Large intestine (tissue), 3 donors: ENCODE data around the gene RFTN2. TPM values are rescaled to one million over a fixed set of nuclear protein-coding genes. Genes with fewer than 3 reads are reported as not detected.
A peak's percentile ranks its signal among the peaks of the same experiment; 100 is the strongest.

Experiments
- DNase-seq, 2 donors: peaks; one replicate each; pipeline versions ENCODE4 v3.0.0 to v3.0.0-alpha.2; 2013
- H3K27ac ChIP-seq: one replicate; pipeline ENCODE4 v1.5.1; 2013; ENCODE audit warnings: low read length
- H3K27me3 ChIP-seq: 2 replicates; pipeline ENCODE4 v1.6.1; 2013; ENCODE audit warnings: low read length; ENCODE audit not compliant: control insufficient read depth, insufficient read depth
- H3K36me3 ChIP-seq: 2 replicates; pipeline ENCODE4 v1.6.1; 2013; ENCODE audit warnings: low read length; ENCODE audit not compliant: control insufficient read depth, insufficient read depth
- H3K4me1 ChIP-seq: one replicate; pipeline ENCODE4 v1.6.1; 2013; ENCODE audit warnings: low read length; ENCODE audit not compliant: control insufficient read depth, insufficient read depth
- H3K4me3 ChIP-seq: one replicate; pipeline ENCODE4 v1.5.1; 2013; ENCODE audit warnings: low read length
- H3K9me3 ChIP-seq: one replicate; pipeline ENCODE4 v1.6.1; 2013; ENCODE audit warnings: mild to moderate bottlenecking, low read depth, low read length, moderate library complexity; ENCODE audit not compliant: control insufficient read depth
- whole genome bisulfite sequencing: methylation state at CpG from one replicate; pipeline ENCODE4 v1.1.5; 2013; ENCODE audit warnings: low lambda C conversion rate; ENCODE audit not compliant: insufficient coverage; 5-methylcytosine and 5-hydroxymethylcytosine counted together
- polyA plus RNA-seq: library from polyadenylated mRNA; unstranded; fragments of 120-200 nt; gene quantifications from one replicate; pipeline ENCODE4 v1.2.1, GENCODE V29; 2013

RFTN2 gene
- polyA plus RNA-seq, 1 donor: 4.5 TPM

DNA sequence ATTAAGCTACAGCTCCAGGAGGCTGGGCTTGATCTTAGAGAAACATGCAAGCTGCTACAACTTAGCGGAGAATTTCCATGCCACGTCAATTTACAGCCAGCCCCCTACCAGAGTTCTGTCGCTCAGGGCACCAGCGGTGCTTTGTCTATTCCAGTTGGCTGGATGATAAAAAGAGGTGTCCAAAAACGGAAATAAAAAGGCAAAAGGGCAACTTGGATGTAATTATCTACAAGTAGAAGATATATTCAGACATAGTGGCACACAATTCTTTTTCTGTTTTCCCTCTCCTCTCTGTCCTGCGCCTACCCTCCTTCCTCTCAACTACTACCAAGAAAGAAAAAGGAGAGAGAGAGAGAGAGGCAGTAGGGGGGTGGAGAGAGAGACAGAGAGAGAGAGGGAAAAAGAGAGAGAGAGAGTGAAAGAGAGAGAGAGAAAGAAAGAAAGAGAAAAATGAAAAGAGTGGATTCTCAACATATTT is 363 bp upstream of the RFTN2 start:
- DNase-seq: peak; percentile 9 to 26
- H3K4me3 ChIP-seq: peak overlapping the region; percentile 29

GRCh38 chr2:197674591-197674990 is 796 bp downstream of the RFTN2 start:
- no peak for DNase-seq
- peak overlapping the region; percentile 29 for H3K4me3 ChIP-seq
- no peaks in the 10 kb centered on the region for H3K4me1 ChIP-seq
- no peaks in the 10 kb centered on the region for H3K36me3 ChIP-seq
- no CpG with 5 or more reads among the region's 3 CpGs for WGBS
- H3K9me3 ChIP-seq: peaks cover 2% of the 10 kb centered on the region
- H3K27me3 ChIP-seq: peaks cover 3% of the 10 kb centered on the region
- no peak overlapping the region for H3K27ac ChIP-seq

More for the DNA sequence above, 363 bp upstream of the RFTN2 start:
- Histone ChIP-seq H3K9me3 (peaks cover 2% of the 10 kb centered on the region), H3K36me3 (no peaks in the 10 kb centered on the region), H3K27me3 (peaks cover 3% of the 10 kb centered on the region), H3K4me1 (no peaks in the 10 kb centered on the region), H3K27ac (peak overlapping the region; percentile 47)
- no CpG with 5 or more reads among the region's 6 CpGs for WGBS

- Histone ChIP-seq H3K27ac (no peak overlapping the region), H3K4me3 (no peak overlapping the region), H3K4me1 (no peaks in the 10 kb centered on the region), H3K9me3 (peaks cover 2% of the 10 kb centered on the region), H3K36me3 (no peaks in the 10 kb centered on the region), H3K27me3 (peaks cover 3% of the 10 kb centered on the region)
- DNase-seq: no peak
- 78% methylated on average over 1 of the region's 1 CpG for WGBS
Observed at GRCh38 chr2:197674060-197674459, 1.3 kb downstream of the RFTN2 start.

GRCh38 chr2:197673606-197674005 is 1.8 kb downstream of the RFTN2 start:
- DNase-seq: no peak
- no peaks in the 10 kb centered on the region for H3K4me1 ChIP-seq
- 83% methylated on average over 1 of the region's 1 CpG for WGBS
- no peak overlapping the region for H3K27ac ChIP-seq
- H3K27me3 ChIP-seq: peaks cover 3% of the 10 kb centered on the region
- H3K9me3 ChIP-seq: peaks cover 2% of the 10 kb centered on the region
- no peak overlapping the region for H3K4me3 ChIP-seq
- no peaks in the 10 kb centered on the region for H3K36me3 ChIP-seq

GRCh38 chr2:197673106-197673505 is 2.3 kb downstream of the RFTN2 start:
- 100% methylated on average over 1 of the region's 5 CpGs for WGBS
- H3K4me3 ChIP-seq: no peak overlapping the region
- no peaks in the 10 kb centered on the region for H3K4me1 ChIP-seq
- H3K36me3 ChIP-seq: no peaks in the 10 kb centered on the region
- H3K27me3 ChIP-seq: peaks cover 3% of the 10 kb centered on the region
- peaks cover 2% of the 10 kb centered on the region for H3K9me3 ChIP-seq
- no peak for DNase-seq
- H3K27ac ChIP-seq: no peak overlapping the region

DNA sequence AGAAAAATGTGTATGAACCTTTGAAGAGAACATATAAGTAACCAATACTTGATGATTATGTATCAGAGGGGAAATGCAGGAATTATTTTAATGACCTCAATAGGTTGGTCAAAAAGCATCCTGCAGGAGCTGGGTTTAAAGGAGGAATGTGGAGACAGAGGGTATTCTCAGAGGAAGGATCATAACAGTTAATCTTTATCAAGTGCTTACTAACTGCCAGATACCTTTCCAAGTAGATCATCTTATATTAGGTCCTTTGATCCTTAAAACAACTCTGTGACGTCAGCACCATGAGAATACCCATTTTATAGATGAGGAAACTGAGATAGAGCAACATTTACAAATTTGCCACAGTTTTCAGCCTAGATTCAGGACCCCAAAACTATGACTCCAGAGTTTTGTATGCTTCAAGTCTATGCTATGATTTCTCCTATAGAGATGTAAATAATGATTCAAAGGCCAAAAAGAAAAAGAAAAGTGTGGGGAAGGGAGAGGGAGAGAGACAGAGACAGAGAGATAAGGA is 3.0 kb downstream of the RFTN2 start:
- no peaks in the 10 kb centered on the region for H3K36me3 ChIP-seq
- peaks cover 2% of the 10 kb centered on the region for H3K9me3 ChIP-seq
- peaks cover 3% of the 10 kb centered on the region for H3K27me3 ChIP-seq
- no peaks in the 10 kb centered on the region for H3K4me1 ChIP-seq
- WGBS: no CpG with 5 or more reads among the region's 1 CpG
- DNase-seq: no peak
- H3K4me3 ChIP-seq: no peak overlapping the region
- no peak overlapping the region for H3K27ac ChIP-seq

DNA sequence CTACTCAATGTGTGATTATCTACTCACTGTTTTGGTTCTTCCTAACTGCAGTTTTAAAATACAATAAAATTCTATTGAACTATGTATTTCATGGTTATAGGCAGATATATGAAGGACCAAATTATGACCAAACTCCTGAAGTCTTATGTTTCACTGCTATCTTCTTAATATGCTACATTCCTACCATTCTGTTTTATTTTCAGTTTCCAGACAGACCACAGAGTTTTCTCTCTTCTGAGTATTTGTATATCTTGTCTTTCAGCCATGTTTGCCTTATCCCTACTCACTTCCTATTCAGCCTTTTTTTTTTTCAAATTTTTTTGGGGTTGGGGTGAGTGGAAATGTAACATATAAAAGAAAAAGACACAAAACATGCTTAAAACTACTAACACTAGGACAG is 6.3 kb downstream of the RFTN2 start:
- DNase-seq: no peak
- no peak overlapping the region for H3K4me3 ChIP-seq
- H3K27me3 ChIP-seq: no peaks in the 10 kb centered on the region
- H3K36me3 ChIP-seq: no peaks in the 10 kb centered on the region
- H3K9me3 ChIP-seq: peaks cover 5% of the 10 kb centered on the region
- no peak overlapping the region for H3K27ac ChIP-seq
- no peaks in the 10 kb centered on the region for H3K4me1 ChIP-seq

DNA sequence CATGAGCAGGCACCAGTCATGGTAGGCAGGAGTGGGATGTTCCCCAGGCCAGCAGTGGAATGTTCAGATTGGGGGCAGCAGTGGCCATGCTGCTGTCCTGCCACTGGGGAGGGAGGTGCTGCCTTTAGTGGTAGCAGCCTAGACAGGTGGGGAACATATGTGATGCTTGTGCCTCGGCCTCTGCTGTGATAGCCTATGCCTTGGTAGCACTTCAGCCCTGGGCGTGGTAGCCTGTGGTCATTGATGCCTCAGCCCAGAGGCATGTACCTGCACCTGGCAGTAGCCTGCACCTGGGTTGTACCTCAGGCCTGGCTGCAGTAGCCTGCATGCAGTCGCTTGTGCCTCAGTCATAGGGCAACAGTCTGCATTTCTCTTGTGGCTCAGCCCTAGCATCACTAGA is 7.1 kb downstream of the RFTN2 start:
- Histone ChIP-seq H3K9me3 (peaks cover 5% of the 10 kb centered on the region), H3K36me3 (no peaks in the 10 kb centered on the region), H3K4me3 (no peak overlapping the region), H3K27me3 (no peaks in the 10 kb centered on the region), H3K4me1 (no peaks in the 10 kb centered on the region), H3K27ac (no peak overlapping the region)
- DNase-seq: no peak
- no CpG with 5 or more reads among the region's 3 CpGs for WGBS

DNA sequence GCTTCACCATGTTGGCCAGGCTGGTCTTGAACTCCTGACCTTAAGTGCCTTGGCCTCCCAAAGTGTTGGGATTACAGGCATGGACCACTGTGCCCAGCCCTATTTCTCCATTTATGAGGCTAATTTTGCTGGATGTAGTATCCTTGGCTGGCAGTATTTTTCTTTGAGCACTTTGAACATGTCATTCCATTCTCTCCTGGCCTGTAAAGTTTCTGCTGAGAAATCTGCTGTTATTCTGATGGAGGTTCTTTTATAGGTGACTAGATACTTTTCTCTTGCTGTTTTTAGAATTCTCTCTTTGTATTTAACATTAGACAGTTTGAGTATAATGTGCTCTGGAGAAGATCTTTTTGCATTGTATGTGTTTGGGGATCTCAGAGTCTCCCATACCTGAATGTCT is 9.1 kb downstream of the RFTN2 start:
- no peaks in the 10 kb centered on the region for H3K36me3 ChIP-seq
- H3K9me3 ChIP-seq: peaks cover 5% of the 10 kb centered on the region
- DNase-seq: no peak
- H3K4me3 ChIP-seq: no peak overlapping the region
- H3K4me1 ChIP-seq: no peaks in the 10 kb centered on the region
- H3K27ac ChIP-seq: no peak overlapping the region
- no peaks in the 10 kb centered on the region for H3K27me3 ChIP-seq

DNA sequence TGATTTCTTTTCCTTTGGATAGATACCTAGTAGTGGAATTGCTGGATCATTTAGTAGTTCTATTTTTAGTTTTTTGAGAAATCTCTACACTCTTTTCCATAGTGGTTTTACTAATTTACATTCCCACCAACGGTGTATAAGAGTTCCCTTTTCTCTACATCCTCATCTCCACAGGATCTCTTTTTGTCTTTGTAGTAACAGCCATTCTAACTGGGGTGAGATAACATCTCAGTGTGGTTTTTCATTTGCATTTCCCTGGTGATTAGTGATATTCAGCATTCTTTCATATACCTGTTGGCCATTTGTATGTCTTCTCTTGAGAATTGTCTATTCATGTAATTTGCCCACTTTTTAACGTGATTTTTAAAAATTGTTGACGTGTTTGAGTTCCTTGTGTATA is 13.8 kb downstream of the RFTN2 start:
- WGBS: 40% methylated on average over 1 of the region's 3 CpGs
- peaks cover 5% of the 10 kb centered on the region for H3K9me3 ChIP-seq
- no peaks in the 10 kb centered on the region for H3K27me3 ChIP-seq
- no peak overlapping the region for H3K27ac ChIP-seq
- DNase-seq: no peak
- H3K36me3 ChIP-seq: no peaks in the 10 kb centered on the region
- H3K4me3 ChIP-seq: no peak overlapping the region
- no peaks in the 10 kb centered on the region for H3K4me1 ChIP-seq

DNA sequence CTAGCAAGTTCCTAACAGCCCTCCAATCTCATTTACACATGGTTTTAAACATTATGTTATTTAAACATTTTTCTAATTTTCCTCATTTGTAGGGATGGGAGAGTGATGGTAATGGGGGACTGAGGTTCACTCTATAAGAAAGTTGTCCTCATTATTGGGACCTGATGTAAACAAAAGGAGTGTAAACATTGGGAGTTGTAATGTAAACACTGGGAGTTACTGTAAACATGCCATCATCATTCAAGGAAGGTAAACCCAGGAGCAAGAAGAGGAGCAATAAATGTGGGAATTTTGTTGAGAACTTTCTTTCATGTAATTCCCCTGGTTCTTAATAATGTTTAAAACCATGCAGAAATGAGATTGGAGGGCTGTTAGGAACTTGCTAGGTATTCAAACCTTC is 17.8 kb downstream of the RFTN2 start:
- no peak overlapping the region for H3K4me3 ChIP-seq
- no peak for DNase-seq

More for the DNA sequence above, 17.8 kb downstream of the RFTN2 start:
- Histone ChIP-seq H3K36me3 (no peaks in the 10 kb centered on the region), H3K27ac (no peak overlapping the region), H3K27me3 (no peaks in the 10 kb centered on the region), H3K9me3 (no peaks in the 10 kb centered on the region), H3K4me1 (no peaks in the 10 kb centered on the region)
